Ovary (tissue), 3 donors: ENCODE measurements around the gene CAVIN1.

Experiments
- EP300 ChIP-seq: sonication (generic); formaldehyde crosslinking; IDR thresholded peaks from one replicate; pipeline ENCODE4 v1.6.1; 2017; ENCODE audit warnings: antibody characterized with exemption
- POLR2A ChIP-seq: fragments of 450-650 bp; IDR thresholded peaks from one replicate; pipeline ENCODE4 v1.6.1; 2017; ENCODE audit warnings: antibody characterized with exemption, mild to moderate bottlenecking, moderate library complexity
- TF ChIP-seq, protein P1 (sequence below), 3 donors: fragments of 450-650 bp in 2 of 3; fragments of 200-600 bp in 1 of 3; IDR thresholded peaks; one replicate each; pipeline versions ENCODE4 v1.5.1 to v1.8.0; 2016 to 2022; ENCODE audit warnings: antibody characterized with exemption in 3 of 3, mild to moderate bottlenecking in 1 of 3
- donor health status: DM: no; HTN: no; CAD: no.

DNA sequence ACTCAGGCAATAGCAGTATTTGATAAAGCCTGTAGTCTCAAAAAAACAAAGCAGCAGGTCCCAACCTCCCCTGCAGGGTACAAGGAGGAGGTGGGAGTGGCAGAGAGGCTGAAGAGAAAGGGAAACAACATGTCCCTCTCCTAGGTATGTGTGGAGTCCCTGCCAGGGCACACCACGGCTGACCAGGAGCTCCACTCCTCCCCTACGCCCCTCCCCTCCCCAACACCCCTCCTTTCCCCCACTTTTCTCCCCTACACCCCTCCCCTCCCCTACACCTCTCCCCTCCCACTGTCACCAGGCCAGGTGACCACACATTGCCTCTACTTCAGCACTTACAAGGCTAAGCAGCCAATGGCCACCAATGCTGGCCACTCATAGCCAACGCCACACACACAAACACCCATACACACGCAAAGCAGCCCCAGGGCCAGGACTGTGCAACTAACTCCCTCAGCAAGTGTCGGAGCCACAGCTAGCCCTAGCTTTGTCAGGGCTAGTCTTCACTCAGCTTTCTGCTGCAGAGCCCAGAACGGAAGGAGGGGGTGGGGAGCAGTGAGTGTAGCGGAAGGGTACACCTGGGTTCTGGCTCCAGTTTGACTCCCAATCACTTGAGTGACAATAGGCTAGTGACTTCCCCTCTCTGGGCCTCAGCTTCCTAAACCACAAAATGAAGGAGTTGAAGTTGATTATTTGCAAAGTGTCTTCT is 8.2 kb downstream of the CAVIN1 start:
- TF ChIP-seq, protein P1, sequence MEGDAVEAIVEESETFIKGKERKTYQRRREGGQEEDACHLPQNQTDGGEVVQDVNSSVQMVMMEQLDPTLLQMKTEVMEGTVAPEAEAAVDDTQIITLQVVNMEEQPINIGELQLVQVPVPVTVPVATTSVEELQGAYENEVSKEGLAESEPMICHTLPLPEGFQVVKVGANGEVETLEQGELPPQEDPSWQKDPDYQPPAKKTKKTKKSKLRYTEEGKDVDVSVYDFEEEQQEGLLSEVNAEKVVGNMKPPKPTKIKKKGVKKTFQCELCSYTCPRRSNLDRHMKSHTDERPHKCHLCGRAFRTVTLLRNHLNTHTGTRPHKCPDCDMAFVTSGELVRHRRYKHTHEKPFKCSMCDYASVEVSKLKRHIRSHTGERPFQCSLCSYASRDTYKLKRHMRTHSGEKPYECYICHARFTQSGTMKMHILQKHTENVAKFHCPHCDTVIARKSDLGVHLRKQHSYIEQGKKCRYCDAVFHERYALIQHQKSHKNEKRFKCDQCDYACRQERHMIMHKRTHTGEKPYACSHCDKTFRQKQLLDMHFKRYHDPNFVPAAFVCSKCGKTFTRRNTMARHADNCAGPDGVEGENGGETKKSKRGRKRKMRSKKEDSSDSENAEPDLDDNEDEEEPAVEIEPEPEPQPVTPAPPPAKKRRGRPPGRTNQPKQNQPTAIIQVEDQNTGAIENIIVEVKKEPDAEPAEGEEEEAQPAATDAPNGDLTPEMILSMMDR (IDR thresholded peaks at IDR 0.05) = no peak
- TF ChIP-seq EP300 (no peak), POLR2A (no peak)
